Stimulated activated naive B cell treated with anti-CD40 and anti-IgM and Interleukin-4, amounts not matched to agents 10 μg/mL and 1 μg/mL and 100 μg/mL, for 72 hours (primary cell): ENCODE measurements around the gene GAGE12H.

Source experiments
- ATAC-seq, 2 donors: fragments of 150-1000 bp; cut with Tn5 transposase; replicated peaks; 2 replicates each; pipeline ENCODE4 v1.10.0; 2021; ENCODE audit warnings: moderate library complexity in 1 of 2
- DNase-seq: peaks from one replicate; pipeline ENCODE4 v3.0.0; 2021
- H3K27ac Mint-ChIP-seq: one replicate; pipeline ENCODE4 v1.8.0; 2022; ENCODE audit warnings: mild to moderate bottlenecking, mixed read lengths
- H3K27me3 Mint-ChIP-seq, 2 donors: one replicate each; pipeline ENCODE4 v1.8.0; 2022; ENCODE audit warnings: mixed read lengths in 2 of 2
- H3K36me3 Mint-ChIP-seq, 2 donors: one replicate each; pipeline ENCODE4 v1.8.0; 2022; ENCODE audit warnings: mixed read lengths in 2 of 2, mild to moderate bottlenecking in 1 of 2
- H3K4me1 Mint-ChIP-seq, 2 donors: one replicate each; pipeline ENCODE4 v1.8.0; 2022; ENCODE audit warnings: mixed read lengths in 2 of 2, mild to moderate bottlenecking in 1 of 2
- H3K4me3 Mint-ChIP-seq, 2 donors: one replicate each; pipeline ENCODE4 v1.8.0; 2022; ENCODE audit warnings: mild to moderate bottlenecking in 2 of 2, mixed read lengths in 2 of 2, moderate library complexity in 1 of 2
- H3K9me3 Mint-ChIP-seq, 2 donors: one replicate each; pipeline ENCODE4 v1.8.0; 2022; ENCODE audit warnings: mixed read lengths in 2 of 2, mild to moderate bottlenecking in 1 of 2

The GAGE12H gene

GRCh38 chrX:49627086-49627777 lies 47.5 kb downstream of the GAGE12H start:
- DNase-seq: peak; percentile 3
- peaks cover 9 to 18% of the 10 kb centered on the region in 2 donors for H3K9me3 Mint-ChIP-seq
- H3K36me3 Mint-ChIP-seq: no peaks in the 10 kb centered on the region
- peaks cover 0 to 1% of the 10 kb centered on the region in 2 donors for H3K4me1 Mint-ChIP-seq
- H3K4me3 Mint-ChIP-seq: peak overlapping the region; percentile 62 to 68
- H3K27ac Mint-ChIP-seq: no peak overlapping the region
- peaks cover 5% of the 10 kb centered on the region in 2 donors for H3K27me3 Mint-ChIP-seq
- peak; percentile 50 to 53 for ATAC-seq
